GM12865 (cell line): ENCODE measurements around the gene CNN2.

Experiments
- DNase-seq: peaks from one replicate; pipeline ENCODE4 v3.0.0; 2010; ENCODE audit warnings: low read depth
- H3K4me3 ChIP-seq: 2 replicates; pipeline ENCODE4 v1.5.1; 2011; ENCODE audit warnings: mild to moderate bottlenecking, low read depth, low read length, control low read depth
- CTCF ChIP-seq: IDR thresholded peaks from 2 replicates; pipeline ENCODE4 v1.5.1; 2011; ENCODE audit warnings: low read length, control low read depth, low read depth, inconsistent platforms; ENCODE audit not compliant: insufficient read depth; ENCODE audit errors: missing control alignments

Gene CNN2

DNA sequence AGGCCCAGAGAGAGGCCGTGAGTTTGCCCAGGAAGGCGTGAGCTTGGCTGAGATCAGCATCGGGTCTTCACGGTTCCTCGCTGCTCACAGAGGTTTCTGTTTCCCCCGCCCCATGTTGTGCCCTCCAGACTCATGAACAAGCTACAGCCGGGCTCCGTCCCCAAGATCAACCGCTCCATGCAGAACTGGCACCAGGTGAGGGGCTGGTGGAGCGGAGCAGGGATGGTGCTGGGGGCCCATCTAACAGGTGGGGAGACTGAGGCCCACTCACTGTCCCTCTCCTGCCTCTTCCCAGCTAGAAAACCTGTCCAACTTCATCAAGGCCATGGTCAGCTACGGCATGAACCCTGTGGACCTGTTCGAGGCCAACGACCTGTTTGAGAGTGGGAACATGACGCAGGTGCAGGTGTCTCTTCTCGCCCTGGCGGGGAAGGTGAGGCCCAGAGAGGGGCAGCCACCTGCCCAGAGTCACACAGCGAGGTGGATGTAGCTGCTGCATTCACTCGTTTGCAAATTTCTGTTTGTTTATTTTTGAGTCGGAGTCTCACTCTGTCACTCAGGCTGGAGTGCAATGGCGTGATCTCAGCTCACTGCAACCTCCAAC lies 6.0 kb downstream of the CNN2 start:
- no peak for TF ChIP-seq CTCF
- no peak for DNase-seq
- no peak overlapping the region for H3K4me3 ChIP-seq

- no peak for DNase-seq
- no peak overlapping the region for H3K4me3 ChIP-seq
- peak; percentile 5 for TF ChIP-seq CTCF
Measured at GRCh38 chr19:1035998-1036621, 9.7 kb downstream of the CNN2 start.

DNA sequence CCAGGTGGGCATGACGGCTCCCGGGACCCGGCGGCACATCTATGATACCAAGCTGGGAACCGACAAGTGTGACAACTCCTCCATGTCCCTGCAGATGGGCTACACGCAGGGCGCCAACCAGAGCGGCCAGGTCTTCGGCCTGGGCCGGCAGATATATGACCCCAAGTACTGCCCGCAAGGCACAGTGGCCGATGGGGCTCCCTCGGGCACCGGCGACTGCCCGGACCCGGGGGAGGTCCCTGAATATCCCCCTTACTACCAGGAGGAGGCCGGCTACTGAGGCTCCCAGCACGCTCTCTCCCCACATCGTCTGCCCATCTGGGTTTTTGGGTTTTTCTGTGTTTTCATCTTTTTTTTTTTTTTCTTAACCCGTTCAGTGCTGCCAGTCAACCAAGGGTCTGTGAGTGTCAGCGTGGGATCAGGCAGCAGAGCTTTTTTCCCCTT lies 11.2 kb downstream of the CNN2 start:
- peak; percentile 61 for DNase-seq
- no peak for TF ChIP-seq CTCF
- no peak overlapping the region for H3K4me3 ChIP-seq

- peak; percentile 46 for DNase-seq
- H3K4me3 ChIP-seq = peak overlapping the region; percentile 4
- no peak for TF ChIP-seq CTCF
Measured at GRCh38 chr19:1038978-1039645, 12.7 kb downstream of the CNN2 start.

GRCh38 chr19:1039646-1040475 lies 13.5 kb downstream of the CNN2 start, which contains the start of gene ABCA7:
TSS of gene ABCA7 (plus strand) at chr19:1040107. CDS start at chr19:1041362, 1,255 bp downstream.
- TF ChIP-seq CTCF = no peak
- DNase-seq = peak; percentile 100
- H3K4me3 ChIP-seq = peak within 1 kb of the TSS; percentile 73

GRCh38 chr19:1040476-1041271 lies 14.3 kb downstream of the CNN2 start:
- peak overlapping the region; percentile 73 for H3K4me3 ChIP-seq
- DNase-seq = peak; percentile 98
- TF ChIP-seq CTCF = no peak
